Gastrocnemius medialis (tissue), 4 donors: ENCODE results near the gene SPATA22. TPM values are rescaled to one million over a fixed set of nuclear protein-coding genes. Genes with fewer than 3 reads are reported as not detected.

Source experiments
- ATAC-seq, 2 donors: fragments of 150-250 bp; one replicate each; pipeline ENCODE4 v1.9.1; 2016
- DNase-seq, 2 donors: peaks; one replicate each; pipeline ENCODE4 v3.0.0-alpha.2; 2019
- H3K27ac ChIP-seq, 4 donors: fragments of 200-600 bp; sonication (generic); 1 replicate in 1 of 4; 2 replicates in 3 of 4; pipeline ENCODE4 v1.5.1; 2016 to 2018; ENCODE audit warnings: mild to moderate bottlenecking in 2 of 4, moderate library complexity in 1 of 4
- H3K27me3 ChIP-seq, 3 donors: fragments of 200-600 bp; sonication (generic) in 2 of 3; 1 replicate in 1 of 3; 2 replicates in 2 of 3; pipeline versions ENCODE4 v1.5.1 to v1.6.0; 2016 to 2019; ENCODE audit warnings: mild to moderate bottlenecking in 1 of 3, moderate library complexity in 1 of 3
- H3K36me3 ChIP-seq, 2 donors: fragments of 200-600 bp; sonication (generic) in 1 of 2; one replicate each; pipeline ENCODE4 v1.5.1; 2017 to 2018
- H3K4me1 ChIP-seq, 2 donors: fragments of 200-600 bp; sonication (generic) in 1 of 2; one replicate each; pipeline ENCODE4 v1.5.1; 2016 to 2017; ENCODE audit warnings: mild to moderate bottlenecking in 2 of 2
- H3K4me3 ChIP-seq, 4 donors: fragments of 200-600 bp; sonication (generic) in 3 of 4; 1 replicate in 1 of 4; 2 replicates in 3 of 4; pipeline ENCODE4 v1.5.1; 2016 to 2019; ENCODE audit warnings: mild to moderate bottlenecking in 2 of 4
- H3K9me3 ChIP-seq, 3 donors: fragments of 200-600 bp; sonication (generic) in 2 of 3; 1 replicate in 1 of 3; 2 replicates in 2 of 3; pipeline ENCODE4 v1.5.1; 2016 to 2019
- CTCF ChIP-seq, 5 experiments: fragments of 450-650 bp in 3 of 5; fragments of 200-600 bp in 2 of 5; sonication (generic) in 2 of 5; IDR thresholded peaks in 4 of 5; conservative IDR thresholded peaks in 1 of 5; 1 replicate in 4 of 5; 2 replicates in 1 of 5; pipeline ENCODE4 v1.5.1; 2016 to 2019; ENCODE audit warnings: antibody characterized with exemption in 5 of 5, mild to moderate bottlenecking in 3 of 5, moderate library complexity in 3 of 5
- POLR2A ChIP-seq, 2 donors: fragments of 450-650 bp; IDR thresholded peaks; one replicate each; pipeline ENCODE4 v1.6.1; 2017; ENCODE audit warnings: antibody characterized with exemption in 2 of 2, mild to moderate bottlenecking in 2 of 2, moderate library complexity in 2 of 2
- in situ Hi-C, 4 donors: fragments of 200-750 bp; cut with MboI; loops; one replicate each; pipeline versions ENCODE4 v1.15.0 to v1.8.0; 2017; ENCODE audit warnings: low sequenced_read_pairs in 4 of 4
- intact Hi-C: fragments of 100-400 bp; cut with DNase I; formaldehyde crosslinking; loops from one replicate; pipeline ENCODE4 v1.15.1; 2023; ENCODE audit warnings: low total_unique reads
- total RNA-seq, 4 donors: library from RNA; depleted of rRNA; stranded (reverse); fragments of >200 nt; gene quantifications; one replicate each; pipeline versions ENCODE4 v1.1.0 to v1.2.3, GENCODE V29; 2016

Gene SPATA22
- total RNA-seq, 4 donors from 2014 or later = 0.22 to 0.23 TPM; not detected in 2

GRCh38 chr17:3512505-3513171 is 41.0 kb upstream of the SPATA22 start:
- intact Hi-C loops (loop anchor here (2.0 to 10.0 kb wide), 2 partner anchors 44 to 122 kb away; partner anchors contain the start of genes CTNS, SHPK and TRPV3), in situ Hi-C loops (no loop called here)
- H3K36me3 ChIP-seq = no peaks in the 10 kb centered on the region
- TF ChIP-seq POLR2A (IDR thresholded peaks at IDR 0.05) (peak; percentile 20 to 46), CTCF (IDR thresholded peaks at IDR 0.05 in 4 of 5, conservative IDR thresholded peaks at IDR 0.05 in 1 of 5) (no peak)
- peaks cover 24 to 37% of the 10 kb centered on the region in 2 donors for H3K4me1 ChIP-seq
- H3K27me3 ChIP-seq = no peaks in the 10 kb centered on the region
- peak; percentile 79 to 84 for DNase-seq
- peak overlapping the region; percentile 29 to 54 (median 36) for H3K4me3 ChIP-seq
- peak; percentile 97 for ATAC-seq
- no peaks in the 10 kb centered on the region for H3K9me3 ChIP-seq
- H3K27ac ChIP-seq = peak overlapping the region; percentile 83 to 92 (median 88)

- Histone ChIP-seq H3K4me3 (peak overlapping the region; percentile 29 to 54 (median 36)), H3K36me3 (no peaks in the 10 kb centered on the region), H3K9me3 (no peaks in the 10 kb centered on the region), H3K27ac (peak overlapping the region; percentile 83 to 92 (median 88)), H3K4me1 (peaks cover 24 to 37% of the 10 kb centered on the region in 2 donors), H3K27me3 (no peaks in the 10 kb centered on the region)
- no peak for DNase-seq
- peak; percentile 7 to 21 for ATAC-seq
- intact Hi-C loops = loop anchor here (2.0 to 10.0 kb wide), 2 partner anchors 45 to 123 kb away; partner anchors contain the start of genes CTNS, SHPK and TRPV3
- TF ChIP-seq POLR2A (IDR thresholded peaks at IDR 0.05) = no peak
- no peak for TF ChIP-seq CTCF (IDR thresholded peaks at IDR 0.05 in 4 of 5, conservative IDR thresholded peaks at IDR 0.05 in 1 of 5)
- in situ Hi-C loops = no loop called here
Observed at GRCh38 chr17:3511852-3512504, 40.4 kb upstream of the SPATA22 start.

- H3K4me3 ChIP-seq = no peak overlapping the region
- no peak for TF ChIP-seq CTCF (IDR thresholded peaks at IDR 0.05 in 4 of 5, conservative IDR thresholded peaks at IDR 0.05 in 1 of 5)
- TF ChIP-seq POLR2A (IDR thresholded peaks at IDR 0.05) = no peak
- ATAC-seq = no peak
Observed at GRCh38 chr17:3510090-3510489, 38.5 kb upstream of the SPATA22 start.

GRCh38 chr17:3507869-3508268 is 36.2 kb upstream of the SPATA22 start:
- Histone ChIP-seq H3K36me3 (no peaks in the 10 kb centered on the region), H3K4me1 (peaks cover 14 to 22% of the 10 kb centered on the region in 2 donors), H3K4me3 (no peak overlapping the region), H3K27ac (no peak overlapping the region), H3K9me3 (no peaks in the 10 kb centered on the region), H3K27me3 (no peaks in the 10 kb centered on the region)
- TF ChIP-seq POLR2A (IDR thresholded peaks at IDR 0.05) (no peak), CTCF (IDR thresholded peaks at IDR 0.05 in 4 of 5, conservative IDR thresholded peaks at IDR 0.05 in 1 of 5) (no peak)
- in situ Hi-C loops = no loop called here
- intact Hi-C loops = no loop called here
- ATAC-seq = no peak
- no peak for DNase-seq

More at GRCh38 chr17:3510090-3510489, 38.5 kb upstream of the SPATA22 start:
- peaks cover 24 to 37% of the 10 kb centered on the region in 2 donors for H3K4me1 ChIP-seq
- intact Hi-C loops (loop anchor here (10.0 kb wide), 1 partner anchor 125 kb away; the partner anchor contains the start of genes CTNS and SHPK), in situ Hi-C loops (no loop called here)
- H3K27me3 ChIP-seq = no peaks in the 10 kb centered on the region
- no peaks in the 10 kb centered on the region for H3K9me3 ChIP-seq
- no peak for DNase-seq
- no peaks in the 10 kb centered on the region for H3K36me3 ChIP-seq
- no peak overlapping the region for H3K27ac ChIP-seq
